Measurements from ENCODE around the gene TDRD7. TPM values are rescaled to one million over a fixed set of nuclear protein-coding genes. Genes with fewer than 3 reads are reported as not detected.

TDRD7 gene
- total and polyA plus RNA-seq, 9 of the 15 experiments (the other 6 are each of a cell fraction or from before 2014, with no cell fraction given), result 2.2 to 7.7 (median 5.2) TPM

DNA sequence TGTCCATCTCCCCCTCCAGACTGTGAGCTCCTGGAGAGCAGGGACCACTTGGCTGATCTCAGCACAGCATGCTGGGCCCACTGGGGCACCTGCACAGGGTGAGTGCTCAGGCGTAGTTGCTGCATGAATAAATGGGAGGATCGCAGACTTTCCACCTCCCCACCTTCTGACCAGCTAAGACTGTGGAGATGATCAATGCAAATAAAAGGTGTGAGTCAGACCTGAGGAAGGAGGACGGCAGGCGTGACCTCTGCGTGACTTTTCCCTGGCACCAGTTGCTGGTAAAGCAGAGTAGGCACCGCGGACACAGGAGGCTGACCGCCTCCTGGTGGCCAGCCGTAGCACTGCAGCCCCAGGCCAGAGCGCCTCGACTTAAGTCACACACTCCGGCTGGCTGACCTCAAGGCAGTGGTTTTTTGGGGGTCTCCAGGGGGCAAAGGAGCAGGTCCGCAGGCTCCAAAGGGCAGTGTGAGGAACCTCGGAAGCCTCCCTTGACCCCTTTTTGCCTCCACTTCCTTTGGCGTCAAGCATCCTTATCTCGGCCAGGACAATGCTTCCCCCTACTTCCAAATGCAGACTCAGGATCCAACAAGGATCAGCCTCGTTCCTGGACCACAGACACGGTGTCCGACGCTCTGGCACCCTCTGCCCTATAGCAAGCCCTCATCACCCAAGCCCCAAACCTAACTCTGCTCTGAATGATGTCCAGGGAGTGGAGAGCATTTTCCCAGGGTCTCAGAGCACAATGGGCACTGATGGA, 12.7 kb upstream of the TDRD7 start (continued):
- TF ChIP-seq REST (IDR thresholded peaks at IDR 0.05; ENCODE audit: borderline replicate concordance), result peak; percentile 75
- no peak for TF ChIP-seq REST (CRISPR knock-in tag; IDR thresholded peaks at IDR 0.05; ENCODE audit: low read depth)
- TF ChIP-seq SAFB (IDR thresholded peaks at IDR 0.05; ENCODE audit: borderline replicate concordance, low read depth, low read length), result no peak
- peak; percentile 60; the same call in 1 of the 2 replicates for TF ChIP-seq RB1 (IDR thresholded peaks at IDR 0.05; ENCODE audit: low read depth)
- peak; percentile 89 for TF ChIP-seq SMC3 (conservative IDR thresholded peaks at IDR 0.05; ENCODE audit: insufficient read depth, low read depth, low read length)
- TF ChIP-seq RAD21 (CRISPR knock-in tag; conservative IDR thresholded peaks at IDR 0.05 in 1 of 2, IDR thresholded peaks at IDR 0.05 in 1 of 2), result peak; percentile 37 to 82

All from K562 (cell line).